GM12878 (cell line): Measurements from ENCODE around the gene TNFSF8.

Source experiments
- ASH2L ChIP-seq: fragments of 300-600, 200-600 bp; sonication (generic); IDR thresholded peaks from 2 replicates; pipeline ENCODE4 v1.6.1; 2017; ENCODE audit warnings: low read depth, mild to moderate bottlenecking, borderline replicate concordance
- CEBPB ChIP-seq, 2 experiments: fragments of 150-350 bp in 1 of 2; IDR thresholded peaks; 2 replicates each; pipeline ENCODE4 v1.6.1; 2012 to 2014; ENCODE audit warnings: low read depth in 2 of 2, low read length in 2 of 2, borderline replicate concordance in 1 of 2, inconsistent platforms in 1 of 2
- MEF2A ChIP-seq: IDR thresholded peaks from 2 replicates; pipeline ENCODE4 v1.6.1; 2011; ENCODE audit warnings: low read depth, mild to moderate bottlenecking, low read length, moderate library complexity; ENCODE audit not compliant: insufficient read depth
- NFYB ChIP-seq: IDR thresholded peaks from 2 replicates; pipeline ENCODE4 v1.6.1; 2011; ENCODE audit warnings: low read depth, mild to moderate bottlenecking, low read length, improper control_type of control experiment, moderate library complexity; ENCODE audit not compliant: insufficient read depth
- PBX3 ChIP-seq: IDR thresholded peaks from 2 replicates; pipeline ENCODE4 v1.6.1; 2011; ENCODE audit warnings: mild to moderate bottlenecking, low read depth, low read length, moderate library complexity; ENCODE audit not compliant: insufficient replicate concordance
- POLR2A ChIP-seq: IDR thresholded peaks from 2 replicates; pipeline ENCODE4 v1.6.1; 2011; ENCODE audit warnings: low read depth, mild to moderate bottlenecking, low read length
- SIX5 ChIP-seq: IDR thresholded peaks from 2 replicates; pipeline ENCODE4 v1.6.1; 2011; ENCODE audit warnings: mild to moderate bottlenecking, low read depth, low read length, moderate library complexity; ENCODE audit not compliant: severe bottlenecking
- ZZZ3 ChIP-seq: IDR thresholded peaks from 2 replicates; pipeline ENCODE4 v1.6.1; 2011; ENCODE audit warnings: low read depth; ENCODE audit not compliant: control insufficient read depth, insufficient read length
- TF ChIP-seq, protein P1 (sequence below), 3 experiments: IDR thresholded peaks in 2 of 3; conservative IDR thresholded peaks in 1 of 3; 2 replicates each; pipeline ENCODE4 v1.5.1; 2011; ENCODE audit warnings: low read depth in 3 of 3, low read length in 3 of 3, mild to moderate bottlenecking in 3 of 3, control low read depth in 2 of 3, moderate library complexity in 2 of 3, inconsistent platforms in 1 of 3, mixed read lengths in 1 of 3; ENCODE audit not compliant: control insufficient read depth in 2 of 3, insufficient read depth in 1 of 3; ENCODE audit errors: extremely low read depth in 1 of 3

DNA sequence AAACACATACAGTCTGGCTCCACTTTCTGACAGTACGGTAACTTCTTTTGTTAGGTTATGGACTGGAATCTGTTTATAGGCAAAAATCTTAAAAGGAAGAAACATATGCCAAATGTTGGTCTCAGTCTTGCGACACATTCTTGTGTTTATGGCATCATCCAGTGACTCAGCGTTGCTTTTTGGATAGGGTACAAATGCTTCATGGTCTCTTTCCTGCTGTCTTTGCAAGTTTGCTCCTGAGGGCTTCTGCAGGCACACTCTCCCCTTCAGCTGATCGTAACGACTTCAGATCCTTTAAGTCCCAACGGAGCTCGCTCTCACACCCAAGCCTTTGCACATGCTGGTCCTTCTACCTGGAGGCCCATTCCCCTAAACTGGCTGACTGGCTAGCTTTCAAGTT lies 23.6 kb upstream of the TNFSF8 start:
- TF ChIP-seq, protein P1, sequence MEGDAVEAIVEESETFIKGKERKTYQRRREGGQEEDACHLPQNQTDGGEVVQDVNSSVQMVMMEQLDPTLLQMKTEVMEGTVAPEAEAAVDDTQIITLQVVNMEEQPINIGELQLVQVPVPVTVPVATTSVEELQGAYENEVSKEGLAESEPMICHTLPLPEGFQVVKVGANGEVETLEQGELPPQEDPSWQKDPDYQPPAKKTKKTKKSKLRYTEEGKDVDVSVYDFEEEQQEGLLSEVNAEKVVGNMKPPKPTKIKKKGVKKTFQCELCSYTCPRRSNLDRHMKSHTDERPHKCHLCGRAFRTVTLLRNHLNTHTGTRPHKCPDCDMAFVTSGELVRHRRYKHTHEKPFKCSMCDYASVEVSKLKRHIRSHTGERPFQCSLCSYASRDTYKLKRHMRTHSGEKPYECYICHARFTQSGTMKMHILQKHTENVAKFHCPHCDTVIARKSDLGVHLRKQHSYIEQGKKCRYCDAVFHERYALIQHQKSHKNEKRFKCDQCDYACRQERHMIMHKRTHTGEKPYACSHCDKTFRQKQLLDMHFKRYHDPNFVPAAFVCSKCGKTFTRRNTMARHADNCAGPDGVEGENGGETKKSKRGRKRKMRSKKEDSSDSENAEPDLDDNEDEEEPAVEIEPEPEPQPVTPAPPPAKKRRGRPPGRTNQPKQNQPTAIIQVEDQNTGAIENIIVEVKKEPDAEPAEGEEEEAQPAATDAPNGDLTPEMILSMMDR (IDR thresholded peaks at IDR 0.05 in 2 of 3, conservative IDR thresholded peaks at IDR 0.05 in 1 of 3; ENCODE audit: control insufficient read depth in 2 of 3, extremely low read depth in 1 of 3, insufficient read depth in 1 of 3, low read depth in 3 of 3, low read length in 3 of 3), result no peak
- TF ChIP-seq ZZZ3 (no peak), NFYB (no peak), PBX3 (no peak), SIX5 (no peak), MEF2A (no peak), POLR2A (no peak), ASH2L (no peak), CEBPB (IDR thresholded peaks at IDR 0.05; ENCODE audit: borderline replicate concordance in 1 of 2, low read depth in 2 of 2, low read length in 2 of 2) (no peak)
